ENCODE results near the gene NDUFA8.

NDUFA8 gene

DNA sequence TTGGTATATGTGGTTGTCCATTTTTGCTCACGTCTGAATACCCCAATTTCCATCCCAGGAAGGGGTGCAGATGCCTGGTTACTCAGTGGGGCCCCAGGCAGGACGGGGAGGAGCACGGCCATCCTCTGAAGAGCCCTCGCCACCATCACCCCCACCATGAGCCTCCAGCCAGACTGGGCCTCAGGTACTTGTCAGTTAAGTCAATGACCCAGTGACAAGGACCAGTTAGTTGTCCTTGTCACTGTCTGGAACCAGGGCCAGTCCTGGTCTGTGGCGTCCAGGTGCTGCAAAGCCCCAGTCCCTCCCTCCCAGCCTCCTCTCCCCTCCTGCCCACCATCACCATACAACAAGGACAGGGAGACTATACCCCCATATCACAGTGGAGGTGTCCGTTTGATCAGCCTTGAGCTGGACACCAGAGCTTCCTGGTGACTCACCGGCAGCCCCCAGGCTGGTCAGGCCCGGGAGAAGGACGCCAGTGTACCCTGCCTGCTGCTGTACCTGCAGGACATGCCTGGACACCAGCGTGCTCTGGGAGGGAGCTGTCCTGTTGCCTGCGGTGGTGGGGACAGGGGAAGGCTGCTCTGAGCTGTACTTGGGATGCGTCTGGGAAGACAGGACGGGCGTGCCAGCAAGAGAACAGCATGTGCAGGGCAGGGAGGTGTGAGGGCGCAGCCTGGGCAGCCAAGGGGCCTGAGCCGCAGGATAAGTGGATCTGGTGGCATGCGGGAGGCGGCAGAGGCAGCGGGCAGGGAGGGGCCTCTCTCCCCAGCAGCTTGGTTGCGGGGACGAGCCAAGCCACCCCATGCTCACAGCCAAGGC is 33.9 kb downstream of the NDUFA8 start:
- no peak for DNase-seq (ENCODE audit: low spot score)
- in situ Hi-C loops (cut with MboI; ENCODE audit: low sequenced_read_pairs, unreplicated experiment): loop anchor here (10.0 kb wide), 1 partner anchor 689 kb away; no protein-coding TSS in a partner anchor
- TF ChIP-seq, protein P1, sequence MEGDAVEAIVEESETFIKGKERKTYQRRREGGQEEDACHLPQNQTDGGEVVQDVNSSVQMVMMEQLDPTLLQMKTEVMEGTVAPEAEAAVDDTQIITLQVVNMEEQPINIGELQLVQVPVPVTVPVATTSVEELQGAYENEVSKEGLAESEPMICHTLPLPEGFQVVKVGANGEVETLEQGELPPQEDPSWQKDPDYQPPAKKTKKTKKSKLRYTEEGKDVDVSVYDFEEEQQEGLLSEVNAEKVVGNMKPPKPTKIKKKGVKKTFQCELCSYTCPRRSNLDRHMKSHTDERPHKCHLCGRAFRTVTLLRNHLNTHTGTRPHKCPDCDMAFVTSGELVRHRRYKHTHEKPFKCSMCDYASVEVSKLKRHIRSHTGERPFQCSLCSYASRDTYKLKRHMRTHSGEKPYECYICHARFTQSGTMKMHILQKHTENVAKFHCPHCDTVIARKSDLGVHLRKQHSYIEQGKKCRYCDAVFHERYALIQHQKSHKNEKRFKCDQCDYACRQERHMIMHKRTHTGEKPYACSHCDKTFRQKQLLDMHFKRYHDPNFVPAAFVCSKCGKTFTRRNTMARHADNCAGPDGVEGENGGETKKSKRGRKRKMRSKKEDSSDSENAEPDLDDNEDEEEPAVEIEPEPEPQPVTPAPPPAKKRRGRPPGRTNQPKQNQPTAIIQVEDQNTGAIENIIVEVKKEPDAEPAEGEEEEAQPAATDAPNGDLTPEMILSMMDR (IDR thresholded peaks at IDR 0.05; ENCODE audit: borderline replicate concordance, control extremely low read depth, extremely low read depth, insufficient read depth, missing control alignments): no peak

DNA sequence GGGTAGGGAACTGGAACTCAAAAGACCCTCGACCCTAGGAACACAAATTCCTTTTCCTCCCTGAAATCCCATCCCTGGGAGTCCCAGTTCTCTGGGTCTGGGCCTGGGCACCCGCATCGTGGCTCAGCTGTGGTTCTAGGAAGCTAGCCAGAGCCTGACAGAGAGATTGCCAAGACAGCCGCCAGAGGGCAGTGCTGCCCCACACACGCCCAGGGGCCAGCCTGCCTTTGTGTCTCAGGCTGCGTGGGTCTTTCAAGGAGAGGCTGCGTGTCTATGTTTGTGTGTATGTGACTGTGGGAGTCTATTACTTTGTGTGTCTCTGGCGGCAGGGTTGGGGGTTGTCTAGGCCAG is 34.4 kb downstream of the NDUFA8 start:
- DNase-seq (ENCODE audit: low spot score): peak; percentile 90
- in situ Hi-C loops (cut with MboI; ENCODE audit: low sequenced_read_pairs, unreplicated experiment): loop anchor here (10.0 kb wide), 1 partner anchor 690 kb away; no protein-coding TSS in a partner anchor
- TF ChIP-seq, protein P1 (IDR thresholded peaks at IDR 0.05; ENCODE audit: borderline replicate concordance, control extremely low read depth, extremely low read depth, insufficient read depth, missing control alignments): peak; percentile 83

DNA sequence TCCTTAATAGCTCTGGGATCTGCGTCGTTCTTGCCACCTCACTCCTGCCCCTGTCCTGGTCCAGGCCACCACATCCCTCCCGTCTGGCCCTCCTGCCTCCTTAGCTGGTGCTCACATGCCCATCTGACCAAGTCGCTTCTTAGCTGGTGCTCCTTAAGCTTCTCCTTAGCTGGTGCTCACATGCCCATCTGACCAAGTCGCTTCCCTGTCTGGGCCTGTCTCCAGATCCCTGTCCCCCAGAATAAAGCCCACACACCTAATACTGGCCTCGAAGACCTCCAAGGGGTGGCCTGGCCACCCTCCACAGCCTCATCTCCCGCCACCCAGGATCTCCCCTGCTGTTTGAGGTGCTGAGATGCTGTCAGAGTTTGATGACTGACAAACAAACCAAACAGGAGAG is 35.1 kb downstream of the NDUFA8 start:
- no peak for DNase-seq (ENCODE audit: low spot score)
- in situ Hi-C loops (cut with MboI; ENCODE audit: low sequenced_read_pairs, unreplicated experiment): loop anchor here (5.0 to 25.0 kb wide), 3 partner anchors 223 to 690 kb away; no protein-coding TSS in a partner anchor
- TF ChIP-seq, protein P1 (IDR thresholded peaks at IDR 0.05; ENCODE audit: borderline replicate concordance, control extremely low read depth, extremely low read depth, insufficient read depth, missing control alignments): no peak

DNA sequence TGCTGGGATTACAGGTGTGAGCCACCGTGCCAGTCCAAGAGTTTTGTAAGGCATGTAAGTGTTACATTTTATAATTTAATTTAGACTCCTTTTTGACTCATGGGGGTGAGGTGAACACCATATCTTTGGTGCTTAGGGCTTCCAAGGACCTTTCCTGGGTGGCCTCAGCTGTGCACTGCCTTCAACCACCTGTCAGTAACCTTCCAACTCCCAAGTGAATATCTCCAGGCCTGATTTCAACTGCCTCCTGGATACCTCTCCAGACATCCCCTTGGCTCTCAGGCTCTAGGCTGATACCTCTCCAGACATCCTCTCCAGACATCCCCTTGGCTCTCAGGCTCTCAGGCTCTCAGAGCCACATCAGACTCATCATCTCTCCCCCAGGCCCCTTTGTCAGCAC is 35.5 kb downstream of the NDUFA8 start:
- in situ Hi-C loops (cut with MboI; ENCODE audit: low sequenced_read_pairs, unreplicated experiment): loop anchor here (5.0 to 25.0 kb wide), 3 partner anchors 223 to 691 kb away; no protein-coding TSS in a partner anchor
- TF ChIP-seq, protein P1 (IDR thresholded peaks at IDR 0.05; ENCODE audit: borderline replicate concordance, control extremely low read depth, extremely low read depth, insufficient read depth, missing control alignments): no peak

DNA sequence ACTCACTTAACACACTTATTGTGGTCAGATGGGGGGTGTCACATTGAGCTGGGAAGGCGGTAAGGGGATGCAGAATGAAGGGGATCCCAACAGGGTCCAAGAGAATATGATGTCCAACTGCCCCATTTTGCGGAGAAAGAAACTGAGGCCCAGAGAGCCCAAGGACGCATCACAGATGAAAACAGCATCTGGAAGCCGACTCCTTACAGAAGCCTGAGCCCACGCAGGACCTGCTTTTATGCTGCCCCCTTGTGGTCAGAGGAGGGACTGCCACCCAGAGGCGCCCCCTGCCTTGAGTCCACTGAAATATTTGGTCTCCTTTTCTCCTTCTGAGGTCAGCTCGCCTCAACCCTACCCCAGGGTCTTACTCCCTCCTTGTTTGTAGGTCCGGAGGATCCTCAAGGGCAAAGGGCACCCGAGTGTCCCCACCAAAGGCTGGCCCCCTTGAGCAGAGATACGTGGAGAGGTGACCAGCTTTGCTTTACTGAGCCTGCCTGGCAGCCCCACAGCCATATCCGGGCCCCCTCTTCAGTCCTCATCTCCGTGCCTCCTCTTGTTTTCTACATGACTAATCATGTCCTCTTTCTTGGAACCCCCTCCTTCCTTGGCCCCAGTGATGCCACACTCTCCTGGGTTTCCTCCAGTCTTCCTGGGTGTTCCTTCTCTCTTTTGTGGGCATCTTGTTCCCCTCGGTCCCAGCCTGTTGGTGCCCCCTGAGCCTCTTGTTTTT is 36.5 kb downstream of the NDUFA8 start:
- DNase-seq (ENCODE audit: low spot score): peak; percentile 87
- TF ChIP-seq, protein P1 (IDR thresholded peaks at IDR 0.05; ENCODE audit: borderline replicate concordance, control extremely low read depth, extremely low read depth, insufficient read depth, missing control alignments): peak; percentile 97
- in situ Hi-C loops (cut with MboI; ENCODE audit: low sequenced_read_pairs, unreplicated experiment): loop anchor here (5.0 to 25.0 kb wide), 3 partner anchors 224 to 692 kb away; no protein-coding TSS in a partner anchor

More for the DNA sequence above, 35.5 kb downstream of the NDUFA8 start:
- no peak for DNase-seq (ENCODE audit: low spot score)

DNA sequence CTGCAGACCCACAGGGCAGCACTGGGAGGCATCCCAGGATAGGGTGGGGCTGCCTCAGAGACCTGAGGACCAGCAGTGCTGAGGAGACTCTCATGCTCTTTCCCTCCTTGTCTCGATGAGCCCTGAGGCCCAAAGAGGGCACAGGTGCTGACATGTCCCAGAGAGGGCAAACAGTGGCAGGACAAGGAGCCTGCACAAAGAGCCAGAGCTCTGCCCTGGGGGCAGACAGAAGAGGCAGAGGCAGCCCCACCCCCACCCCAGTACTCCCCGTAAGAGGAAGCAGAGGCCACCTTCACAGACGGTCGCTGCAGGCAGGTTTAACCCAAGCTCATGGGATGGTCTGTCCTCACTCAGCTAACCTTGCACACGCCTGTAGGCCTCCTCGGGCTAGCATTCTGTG is 37.1 kb downstream of the NDUFA8 start:
- in situ Hi-C loops (cut with MboI; ENCODE audit: low sequenced_read_pairs, unreplicated experiment): loop anchor here (5.0 to 25.0 kb wide), 3 partner anchors 225 to 692 kb away; no protein-coding TSS in a partner anchor
- TF ChIP-seq, protein P1 (IDR thresholded peaks at IDR 0.05; ENCODE audit: borderline replicate concordance, control extremely low read depth, extremely low read depth, insufficient read depth, missing control alignments): no peak
- DNase-seq (ENCODE audit: low spot score): no peak
